H9 (cell line): ENCODE results near the gene NEXN. TPM values are rescaled to one million over a fixed set of nuclear protein-coding genes. Genes with fewer than 3 reads are reported as not detected.

Source experiments
- DNase-seq: peaks from one replicate; pipeline ENCODE4 v3.0.0-alpha.2; 2017
- H2AFZ ChIP-seq: one replicate; pipeline ENCODE4 v1.6.1; 2013; ENCODE audit warnings: mild to moderate bottlenecking, low read length, control low read depth, moderate library complexity
- H2AK5ac ChIP-seq: 2 replicates; pipeline ENCODE4 v1.6.1; 2013; ENCODE audit warnings: low read length, control low read depth, mixed read lengths; ENCODE audit not compliant: insufficient read length
- H2BK120ac ChIP-seq: one replicate; pipeline ENCODE4 v1.6.1; 2013; ENCODE audit warnings: low read depth, mild to moderate bottlenecking, low read length, control low read depth, inconsistent platforms; ENCODE audit not compliant: poor library complexity, severe bottlenecking
- H2BK12ac ChIP-seq: 2 replicates; pipeline ENCODE4 v1.6.1; 2013; ENCODE audit warnings: low read length, control low read depth, mixed read lengths, low read depth; ENCODE audit not compliant: insufficient read length
- H2BK15ac ChIP-seq: 2 replicates; pipeline ENCODE4 v1.6.1; 2013; ENCODE audit warnings: low read depth, low read length, control low read depth
- H2BK20ac ChIP-seq: one replicate; pipeline ENCODE4 v1.6.1; 2013; ENCODE audit warnings: low read depth, mild to moderate bottlenecking, low read length, control low read depth, inconsistent platforms; ENCODE audit not compliant: poor library complexity, severe bottlenecking
- H2BK5ac ChIP-seq: 2 replicates; pipeline ENCODE4 v1.6.1; 2013; ENCODE audit warnings: low read length, control low read depth, mixed read lengths; ENCODE audit not compliant: insufficient read length
- H3K14ac ChIP-seq: 2 replicates; pipeline ENCODE4 v1.6.1; 2013; ENCODE audit warnings: low read length, control low read depth; ENCODE audit not compliant: insufficient read depth
- H3K18ac ChIP-seq: 2 replicates; pipeline ENCODE4 v1.6.1; 2013; ENCODE audit warnings: low read depth, mild to moderate bottlenecking, mixed read lengths, low read length, control low read depth; ENCODE audit not compliant: insufficient read length
- H3K23ac ChIP-seq: 2 replicates; pipeline ENCODE4 v1.6.1; 2013; ENCODE audit warnings: low read length, control low read depth, mixed read lengths, low read depth; ENCODE audit not compliant: insufficient read length
- H3K23me2 ChIP-seq: 2 replicates; pipeline ENCODE4 v1.6.1; 2013; ENCODE audit warnings: low read depth, mild to moderate bottlenecking, mixed read lengths, low read length, control low read depth; ENCODE audit not compliant: insufficient read length, poor library complexity, severe bottlenecking
- H3K27ac ChIP-seq: 2 replicates; pipeline ENCODE4 v1.5.1; 2013; ENCODE audit warnings: low read length, control low read depth, mixed read lengths, low read depth; ENCODE audit not compliant: insufficient read length
- H3K27me3 ChIP-seq: 2 replicates; pipeline ENCODE4 v1.6.1; 2013; ENCODE audit warnings: low read length, control low read depth, inconsistent platforms; ENCODE audit not compliant: insufficient read depth
- H3K4ac ChIP-seq: 2 replicates; pipeline ENCODE4 v1.6.1; 2013; ENCODE audit warnings: low read depth, mild to moderate bottlenecking, control low read depth, inconsistent platforms, low read length, moderate library complexity
- H3K4me1 ChIP-seq: 2 replicates; pipeline ENCODE4 v1.6.1; 2013; ENCODE audit warnings: low read length, control low read depth, inconsistent platforms; ENCODE audit not compliant: insufficient read depth
- H3K4me2 ChIP-seq: 2 replicates; pipeline ENCODE4 v1.6.1; 2013; ENCODE audit warnings: low read length, control low read depth, mixed read lengths; ENCODE audit not compliant: insufficient read length, insufficient read depth
- H3K56ac ChIP-seq: 2 replicates; pipeline ENCODE4 v1.6.1; 2013; ENCODE audit warnings: low read depth, mild to moderate bottlenecking, mixed read lengths, low read length, control low read depth; ENCODE audit not compliant: insufficient read length
- H3K79me1 ChIP-seq: 2 replicates; pipeline ENCODE4 v1.6.1; 2013; ENCODE audit warnings: low read depth, mild to moderate bottlenecking, moderate library complexity, low read length, control low read depth, inconsistent platforms; ENCODE audit not compliant: insufficient read depth, poor library complexity, severe bottlenecking
- H3K79me2 ChIP-seq: 2 replicates; pipeline ENCODE4 v1.6.1; 2013; ENCODE audit warnings: low read length, control low read depth, inconsistent platforms; ENCODE audit not compliant: insufficient read depth
- H3K9ac ChIP-seq: 2 replicates; pipeline ENCODE4 v1.6.1; 2013; ENCODE audit warnings: low read length, control low read depth, mixed read lengths; ENCODE audit not compliant: insufficient read length; ENCODE audit errors: extremely low read depth
- H3K9me3 ChIP-seq: one replicate; pipeline ENCODE4 v1.6.1; 2013; ENCODE audit warnings: low read depth, low read length, inconsistent platforms; ENCODE audit not compliant: control insufficient read depth
- H3T11ph ChIP-seq: one replicate; pipeline ENCODE4 v1.6.1; 2013; ENCODE audit warnings: mild to moderate bottlenecking, low read length, control low read depth, inconsistent platforms
- H4K20me1 ChIP-seq: one replicate; pipeline ENCODE4 v1.6.1; 2013; ENCODE audit not compliant: control insufficient read depth, insufficient read length, insufficient read depth
- H4K5ac ChIP-seq: 2 replicates; pipeline ENCODE4 v1.6.1; 2013; ENCODE audit warnings: low read depth, mild to moderate bottlenecking, mixed read lengths, low read length, control low read depth; ENCODE audit not compliant: insufficient read length
- H4K8ac ChIP-seq: replicated peaks from 2 replicates; pipeline ENCODE4 v1.6.1; 2013; ENCODE audit warnings: low read length, control low read depth, mixed read lengths, low read depth; ENCODE audit not compliant: insufficient read length
- H4K91ac ChIP-seq: 2 replicates; pipeline ENCODE4 v1.6.1; 2013; ENCODE audit warnings: low read depth, mild to moderate bottlenecking, moderate library complexity, mixed read lengths, low read length, control low read depth; ENCODE audit not compliant: insufficient read length
- H3K27ac Mint-ChIP-seq, 3 experiments: 2 replicates in 2 of 3; 3 replicates in 1 of 3; pipeline ENCODE4 v1.8.0; 2020 to 2021; ENCODE audit warnings: mixed read lengths in 3 of 3, mild to moderate bottlenecking in 1 of 3, moderate library complexity in 1 of 3
- H3K27me3 Mint-ChIP-seq: 2 replicates; pipeline ENCODE4 v1.8.0; 2021; ENCODE audit warnings: low read depth, mild to moderate bottlenecking, moderate library complexity, mixed read lengths
- H3K36me3 Mint-ChIP-seq, 3 experiments: 2 replicates in 2 of 3; 3 replicates in 1 of 3; pipeline ENCODE4 v1.8.0; 2020 to 2021; ENCODE audit warnings: low read depth in 3 of 3, mixed read lengths in 3 of 3; ENCODE audit not compliant: insufficient read depth in 1 of 3
- H3K4me1 Mint-ChIP-seq, 2 experiments: 2 replicates each; pipeline ENCODE4 v1.8.0; 2020; ENCODE audit warnings: mixed read lengths in 2 of 2
- H3K4me3 Mint-ChIP-seq, 2 experiments: 2 replicates in 1 of 2; 3 replicates in 1 of 2; pipeline ENCODE4 v1.8.0; 2020 to 2021; ENCODE audit warnings: mild to moderate bottlenecking in 2 of 2, mixed read lengths in 2 of 2, moderate library complexity in 1 of 2
- H3K9me3 Mint-ChIP-seq, 2 experiments: 2 replicates in 1 of 2; 3 replicates in 1 of 2; pipeline ENCODE4 v1.8.0; 2020; ENCODE audit warnings: mild to moderate bottlenecking in 2 of 2, mixed read lengths in 2 of 2, moderate library complexity in 1 of 2
- WGBS: extraction: QIAGEN DNeasy Blood & Tissue Kit; methylation state at CpG from one replicate; pipeline ENCODE4 v1.1.7; 2013; ENCODE audit warnings: missing lambda C conversion rate, low lambda C conversion rate, mixed read lengths; ENCODE audit not compliant: insufficient read length; ENCODE audit errors: extremely low coverage; 5-methylcytosine and 5-hydroxymethylcytosine counted together
- total RNA-seq: library from RNA; stranded (reverse); gene quantifications from 2 replicates; pipeline ENCODE4 v1.2.1, GENCODE V29; 2021
- TF ChIP-seq, protein P1 (sequence below): fragments of 200-600 bp; sonication (generic); conservative IDR thresholded peaks from 3 replicates; pipeline ENCODE4 v1.8.0; 2021; ENCODE audit warnings: antibody characterized with exemption, mild to moderate bottlenecking

The NEXN gene
- total RNA-seq, 1 experiment from 2014 or later, result 3.2 TPM

DNA sequence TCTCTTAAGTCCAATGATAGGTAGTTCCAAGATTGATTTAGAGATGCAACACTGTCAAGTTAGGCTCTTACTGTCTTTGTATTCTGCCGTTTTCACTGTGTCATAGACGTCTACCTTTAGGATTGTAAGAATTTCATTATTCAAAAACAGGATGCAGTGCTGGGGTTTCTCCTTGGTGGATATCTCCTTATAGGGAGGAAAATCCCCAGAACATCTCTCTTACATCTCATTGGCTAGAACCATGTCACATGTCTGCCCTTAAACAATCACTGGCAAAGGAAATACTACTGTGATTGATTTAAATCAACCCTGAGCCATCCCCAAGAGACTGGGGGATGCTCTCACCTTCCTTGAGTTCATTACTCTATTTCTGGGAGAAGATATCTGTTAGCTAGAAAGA, 101.3 kb downstream of the NEXN start:
- no peak for DNase-seq
- Histone ChIP-seq H3K9ac (no peak overlapping the region), H3K4me1 (no peaks in the 10 kb centered on the region), H2BK120ac (no peak overlapping the region), H3K9me3 (no peaks in the 10 kb centered on the region), H2BK12ac (no peak overlapping the region), H4K20me1 (no peaks in the 10 kb centered on the region), H3K4ac (no peak overlapping the region), H3K4me2 (no peak overlapping the region), H3K18ac (no peak overlapping the region), H4K8ac (no peak overlapping the region), H3K27ac (no peak overlapping the region), H3K79me1 (peaks cover 6% of the 10 kb centered on the region), H3K79me2 (peaks cover 9% of the 10 kb centered on the region; the same call in 1 of the 2 replicates), H2BK5ac (no peak overlapping the region), H2AFZ (no peak overlapping the region), H2AK5ac (no peak overlapping the region), H2BK20ac (no peak overlapping the region), H2BK15ac (no peak overlapping the region), H3K56ac (no peak overlapping the region), H3K14ac (no peak overlapping the region), H3K27me3 (no peaks in the 10 kb centered on the region), H3K23me2 (no peaks in the 10 kb centered on the region), H3K23ac (no peak overlapping the region), H3T11ph (no peak overlapping the region), H4K5ac (no peak overlapping the region), H4K91ac (no peak overlapping the region)
- TF ChIP-seq, protein P1, sequence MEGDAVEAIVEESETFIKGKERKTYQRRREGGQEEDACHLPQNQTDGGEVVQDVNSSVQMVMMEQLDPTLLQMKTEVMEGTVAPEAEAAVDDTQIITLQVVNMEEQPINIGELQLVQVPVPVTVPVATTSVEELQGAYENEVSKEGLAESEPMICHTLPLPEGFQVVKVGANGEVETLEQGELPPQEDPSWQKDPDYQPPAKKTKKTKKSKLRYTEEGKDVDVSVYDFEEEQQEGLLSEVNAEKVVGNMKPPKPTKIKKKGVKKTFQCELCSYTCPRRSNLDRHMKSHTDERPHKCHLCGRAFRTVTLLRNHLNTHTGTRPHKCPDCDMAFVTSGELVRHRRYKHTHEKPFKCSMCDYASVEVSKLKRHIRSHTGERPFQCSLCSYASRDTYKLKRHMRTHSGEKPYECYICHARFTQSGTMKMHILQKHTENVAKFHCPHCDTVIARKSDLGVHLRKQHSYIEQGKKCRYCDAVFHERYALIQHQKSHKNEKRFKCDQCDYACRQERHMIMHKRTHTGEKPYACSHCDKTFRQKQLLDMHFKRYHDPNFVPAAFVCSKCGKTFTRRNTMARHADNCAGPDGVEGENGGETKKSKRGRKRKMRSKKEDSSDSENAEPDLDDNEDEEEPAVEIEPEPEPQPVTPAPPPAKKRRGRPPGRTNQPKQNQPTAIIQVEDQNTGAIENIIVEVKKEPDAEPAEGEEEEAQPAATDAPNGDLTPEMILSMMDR, result no peak
- H3K4me3 Mint-ChIP-seq, result no peak overlapping the region
- peaks cover 4 to 19% (median 14%) of the 10 kb centered on the region in 3 experiments for H3K36me3 Mint-ChIP-seq
- no peaks in the 10 kb centered on the region for H3K27me3 Mint-ChIP-seq
- no peaks in the 10 kb centered on the region for H3K9me3 Mint-ChIP-seq
- H3K4me1 Mint-ChIP-seq, result peaks cover 21 to 26% of the 10 kb centered on the region in 2 experiments
- WGBS, result no CpG with 5 or more reads among the region's 2 CpGs
- no peak overlapping the region for H3K27ac Mint-ChIP-seq
